Measurements from ENCODE around the gene OR52A1.

DNA sequence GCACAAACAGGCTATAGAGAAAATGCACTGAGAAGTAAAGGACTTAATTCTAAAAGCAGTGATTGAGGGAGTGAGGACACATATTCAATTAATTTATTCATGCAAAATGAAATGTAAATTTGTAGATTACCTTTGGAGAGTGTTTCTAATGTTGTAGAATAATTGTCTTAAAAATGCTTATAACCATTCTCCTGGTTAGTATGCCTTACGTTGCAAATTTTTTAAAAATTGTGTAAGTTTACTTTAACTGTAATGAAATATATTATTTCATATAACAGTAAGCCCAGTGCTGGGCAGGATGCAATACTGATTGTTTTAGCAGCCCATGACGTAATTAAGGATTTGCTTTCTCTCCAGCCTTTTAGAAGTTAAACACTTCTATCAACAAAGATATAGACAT, 58.5 kb downstream of the OR52A1 start:
- TF ChIP-seq, protein P1, sequence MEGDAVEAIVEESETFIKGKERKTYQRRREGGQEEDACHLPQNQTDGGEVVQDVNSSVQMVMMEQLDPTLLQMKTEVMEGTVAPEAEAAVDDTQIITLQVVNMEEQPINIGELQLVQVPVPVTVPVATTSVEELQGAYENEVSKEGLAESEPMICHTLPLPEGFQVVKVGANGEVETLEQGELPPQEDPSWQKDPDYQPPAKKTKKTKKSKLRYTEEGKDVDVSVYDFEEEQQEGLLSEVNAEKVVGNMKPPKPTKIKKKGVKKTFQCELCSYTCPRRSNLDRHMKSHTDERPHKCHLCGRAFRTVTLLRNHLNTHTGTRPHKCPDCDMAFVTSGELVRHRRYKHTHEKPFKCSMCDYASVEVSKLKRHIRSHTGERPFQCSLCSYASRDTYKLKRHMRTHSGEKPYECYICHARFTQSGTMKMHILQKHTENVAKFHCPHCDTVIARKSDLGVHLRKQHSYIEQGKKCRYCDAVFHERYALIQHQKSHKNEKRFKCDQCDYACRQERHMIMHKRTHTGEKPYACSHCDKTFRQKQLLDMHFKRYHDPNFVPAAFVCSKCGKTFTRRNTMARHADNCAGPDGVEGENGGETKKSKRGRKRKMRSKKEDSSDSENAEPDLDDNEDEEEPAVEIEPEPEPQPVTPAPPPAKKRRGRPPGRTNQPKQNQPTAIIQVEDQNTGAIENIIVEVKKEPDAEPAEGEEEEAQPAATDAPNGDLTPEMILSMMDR (IDR thresholded peaks at IDR 0.05; ENCODE audit: low read depth, low read length, poor library complexity, severe bottlenecking), result no peak
- no peak for TF ChIP-seq EZH2phosphoT487 (IDR thresholded peaks at IDR 0.05; ENCODE audit: borderline replicate concordance, low read length)

All from DOHH2 (cell line).